Measurements from ENCODE around the gene METTL26. TPM values are rescaled to one million over a fixed set of nuclear protein-coding genes. Genes with fewer than 3 reads are reported as not detected.
A peak's percentile ranks its signal among the peaks of the same experiment; 100 is the strongest.

METTL26 gene
- total and polyA plus RNA-seq, 2 experiments from 2014 or later: 77.9 to 155 TPM

- H3K9me3 ChIP-seq (ENCODE audit: low read depth): no peaks in the 10 kb centered on the region
- H3K4me3 ChIP-seq: peak overlapping the region; percentile 96
- H3K4me1 ChIP-seq (ENCODE audit: insufficient read depth): peaks cover 37% of the 10 kb centered on the region
- no peaks in the 10 kb centered on the region for H3K36me3 ChIP-seq (replicated peaks; ENCODE audit: insufficient read depth, low read depth)
- H2AFZ ChIP-seq: peak overlapping the region; percentile 76
- H3K4me2 ChIP-seq: peak overlapping the region; percentile 98
- H4K20me1 ChIP-seq (ENCODE audit: insufficient read depth, poor library complexity, severe bottlenecking): peaks cover 8% of the 10 kb centered on the region
- no peak for TF ChIP-seq EZH2 (IDR thresholded peaks at IDR 0.05; ENCODE audit: borderline replicate concordance)
- no peak for TF ChIP-seq CTCF (IDR thresholded peaks at IDR 0.05; ENCODE audit: poor library complexity)
- TF ChIP-seq EZH2phosphoT487 (IDR thresholded peaks at IDR 0.05; ENCODE audit: low read depth, severe bottlenecking, unreplicated experiment): no peak
- peak overlapping the region; percentile 98 for H3K27ac ChIP-seq
- H3K27me3 ChIP-seq: no peaks in the 10 kb centered on the region
- 0% methylated on average over 43 of the region's 107 CpGs for WGBS (ENCODE audit: low lambda C conversion rate, missing lambda C conversion rate)
- no peaks in the 10 kb centered on the region for H3K9me2 ChIP-seq (replicated peaks; ENCODE audit: insufficient read depth)
- peaks cover 50% of the 10 kb centered on the region for H3K79me2 ChIP-seq
- DNase-seq (ENCODE audit: low spot score): peak; percentile 97
Measured at GRCh38 chr16:588889-589657, 47.0 kb downstream of the METTL26 start.

GRCh38 chr16:588639-588888 is 47.5 kb downstream of the METTL26 start:
- DNase-seq (ENCODE audit: low spot score): peak; percentile 82
- peak overlapping the region; percentile 98 for H3K4me2 ChIP-seq
- TF ChIP-seq EZH2phosphoT487 (IDR thresholded peaks at IDR 0.05; ENCODE audit: low read depth, severe bottlenecking, unreplicated experiment): no peak
- TF ChIP-seq CTCF (IDR thresholded peaks at IDR 0.05; ENCODE audit: poor library complexity): no peak
- no peak for TF ChIP-seq EZH2 (IDR thresholded peaks at IDR 0.05; ENCODE audit: borderline replicate concordance)
- peaks cover 46% of the 10 kb centered on the region for H3K79me2 ChIP-seq
- H4K20me1 ChIP-seq (ENCODE audit: insufficient read depth, poor library complexity, severe bottlenecking): peaks cover 8% of the 10 kb centered on the region
- peak overlapping the region; percentile 98 for H3K27ac ChIP-seq
- H3K27me3 ChIP-seq: no peaks in the 10 kb centered on the region
- H3K4me3 ChIP-seq: peak overlapping the region; percentile 96
- no peaks in the 10 kb centered on the region for H3K36me3 ChIP-seq (replicated peaks; ENCODE audit: insufficient read depth, low read depth)
- WGBS (ENCODE audit: low lambda C conversion rate, missing lambda C conversion rate): under 1% methylated on average over 17 of the region's 21 CpGs
- H2AFZ ChIP-seq: peak overlapping the region; percentile 76
- peaks cover 32% of the 10 kb centered on the region for H3K4me1 ChIP-seq (ENCODE audit: insufficient read depth)
- no peaks in the 10 kb centered on the region for H3K9me2 ChIP-seq (replicated peaks; ENCODE audit: insufficient read depth)
- H3K9me3 ChIP-seq (ENCODE audit: low read depth): no peaks in the 10 kb centered on the region

GRCh38 chr16:586645-587590 is 49.2 kb downstream of the METTL26 start:
- Histone ChIP-seq H2AFZ (no peak overlapping the region), H3K27ac (no peak overlapping the region), H3K79me2 (peaks cover 35% of the 10 kb centered on the region), H3K36me3 (replicated peaks; ENCODE audit: insufficient read depth, low read depth) (no peaks in the 10 kb centered on the region), H3K27me3 (no peaks in the 10 kb centered on the region), H3K4me1 (ENCODE audit: insufficient read depth) (peaks cover 18% of the 10 kb centered on the region), H3K9me3 (ENCODE audit: low read depth) (no peaks in the 10 kb centered on the region), H3K4me3 (no peak overlapping the region), H4K20me1 (ENCODE audit: insufficient read depth, poor library complexity, severe bottlenecking) (peaks cover 8% of the 10 kb centered on the region), H3K4me2 (peak overlapping the region; percentile 98), H3K9me2 (replicated peaks; ENCODE audit: insufficient read depth) (no peaks in the 10 kb centered on the region)
- WGBS (ENCODE audit: low lambda C conversion rate, missing lambda C conversion rate): 92% methylated on average over 14 of the region's 14 CpGs
- DNase-seq (ENCODE audit: low spot score): no peak
- TF ChIP-seq EZH2phosphoT487 (IDR thresholded peaks at IDR 0.05; ENCODE audit: low read depth, severe bottlenecking, unreplicated experiment) (no peak), EZH2 (IDR thresholded peaks at IDR 0.05; ENCODE audit: borderline replicate concordance) (no peak), CTCF (IDR thresholded peaks at IDR 0.05; ENCODE audit: poor library complexity) (no peak)
